GM18907 (cell line): Measurements from ENCODE around the gene NELL1.

ENCODE experiments used
- ATAC-seq: cut with Tn5 transposase; IDR thresholded peaks from one replicate; pipeline ENCODE4 v1.9.1; 2021; ENCODE audit warnings: mild to moderate bottlenecking, moderate library complexity; ENCODE audit not compliant: unreplicated experiment

Gene NELL1

DNA sequence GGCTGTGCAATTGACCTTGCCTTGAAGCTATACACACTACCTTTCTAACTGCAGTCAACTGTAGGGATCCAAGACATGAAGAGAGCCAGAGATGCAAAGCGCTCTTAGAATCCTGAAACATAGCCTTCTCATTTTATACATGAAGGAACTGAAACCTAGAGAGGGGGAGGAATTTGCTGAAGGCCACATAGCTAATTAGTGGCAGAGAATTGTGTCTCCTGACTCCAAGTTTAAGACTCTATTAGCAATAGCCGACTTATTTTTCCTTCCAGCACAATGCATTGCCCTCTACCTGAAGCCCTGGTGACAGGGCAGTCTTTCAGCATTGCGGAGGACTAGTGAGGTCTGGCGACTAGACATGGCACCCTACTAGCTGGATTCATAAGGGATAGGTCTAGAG lies 796.5 kb downstream of the NELL1 start:
- ATAC-seq, result no peak

GRCh38 chr11:21470521-21470920 lies 801.1 kb downstream of the NELL1 start:
- ATAC-seq, result no peak

GRCh38 chr11:21472261-21472660 lies 802.9 kb downstream of the NELL1 start:
- no peak for ATAC-seq

DNA sequence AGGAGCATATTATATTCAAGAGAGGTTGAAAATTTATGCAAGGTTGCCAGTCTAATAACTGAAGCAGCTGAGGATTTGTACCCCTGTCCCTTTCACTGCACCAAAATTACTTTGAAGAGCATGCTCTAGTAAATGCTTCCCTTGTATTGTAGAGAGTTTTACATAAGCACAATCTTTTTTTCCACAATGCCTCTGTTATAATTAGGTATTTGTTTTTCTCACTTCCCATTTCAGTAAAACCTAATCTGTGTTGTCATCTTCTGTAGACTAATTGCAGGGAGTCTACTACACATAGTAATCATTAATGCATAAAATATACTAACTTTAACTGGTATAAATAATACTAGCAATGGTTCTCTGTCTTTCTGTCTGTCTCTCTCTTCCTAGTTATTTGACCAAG lies 805.1 kb downstream of the NELL1 start:
- ATAC-seq, result no peak

GRCh38 chr11:21475276-21475675 lies 805.9 kb downstream of the NELL1 start:
- ATAC-seq, result no peak

DNA sequence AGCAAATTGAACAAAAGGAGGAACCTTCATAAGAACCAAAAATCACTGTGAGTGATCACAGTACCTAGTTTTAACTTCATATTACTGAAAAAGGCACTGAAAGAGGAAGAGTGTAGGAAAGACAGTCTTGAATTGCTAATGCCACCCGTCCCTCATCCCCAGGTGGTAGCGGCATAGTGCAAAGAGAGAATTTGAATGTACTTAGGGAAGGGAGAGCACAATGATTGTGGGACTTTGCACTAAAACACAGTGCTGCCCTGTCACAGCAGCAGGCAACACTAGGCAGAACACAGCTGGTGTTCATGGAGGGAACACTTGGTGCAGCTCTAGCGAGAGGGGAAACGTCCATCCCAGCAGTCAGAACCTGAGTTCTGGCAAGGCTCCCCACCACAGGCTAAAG lies 807.2 kb downstream of the NELL1 start:
- ATAC-seq, result no peak

- no peak for ATAC-seq
Observed at GRCh38 chr11:21480240-21480639, 810.9 kb downstream of the NELL1 start.

DNA sequence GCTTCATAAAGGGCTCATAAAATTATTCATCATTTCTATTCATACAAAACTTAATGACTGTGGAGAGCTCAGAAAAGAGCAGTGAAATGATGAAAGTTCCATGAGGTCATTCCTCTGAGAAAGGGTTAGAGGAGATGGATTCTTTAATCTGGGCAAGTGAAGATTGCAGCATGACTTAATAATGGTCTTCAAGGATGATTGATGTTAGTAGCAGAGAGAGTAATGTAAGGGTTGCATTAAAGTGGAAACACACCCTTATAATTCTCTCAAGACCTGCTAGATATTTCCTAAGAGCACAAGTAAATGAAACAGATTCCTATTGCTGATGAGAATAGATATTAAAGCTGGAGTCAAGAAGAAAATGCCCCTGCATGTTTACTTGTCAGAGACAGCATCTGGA lies 811.9 kb downstream of the NELL1 start:
- no peak for ATAC-seq

GRCh38 chr11:21484039-21484438 lies 814.7 kb downstream of the NELL1 start:
- ATAC-seq, result no peak

GRCh38 chr11:21485006-21485405 lies 815.6 kb downstream of the NELL1 start:
- no peak for ATAC-seq

DNA sequence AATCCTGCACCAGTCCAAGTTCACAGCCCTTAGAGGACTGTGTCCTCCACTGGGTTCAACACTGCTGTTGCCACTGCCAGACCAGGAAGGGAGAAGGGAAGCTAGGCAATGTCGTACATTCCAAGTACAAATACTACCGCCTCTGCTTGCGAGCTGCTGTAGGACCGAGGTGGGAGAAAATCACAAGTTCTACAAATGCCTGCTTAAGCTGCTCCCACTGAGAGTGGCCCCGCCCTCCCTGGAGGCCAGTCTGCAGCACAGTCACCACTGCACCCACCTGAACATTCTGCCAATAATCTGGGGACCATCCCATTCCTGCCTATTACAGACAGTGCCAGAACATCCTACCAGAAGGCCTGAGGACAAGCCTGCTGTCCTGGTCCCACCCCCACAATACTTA lies 816.0 kb downstream of the NELL1 start:
- ATAC-seq, result no peak

DNA sequence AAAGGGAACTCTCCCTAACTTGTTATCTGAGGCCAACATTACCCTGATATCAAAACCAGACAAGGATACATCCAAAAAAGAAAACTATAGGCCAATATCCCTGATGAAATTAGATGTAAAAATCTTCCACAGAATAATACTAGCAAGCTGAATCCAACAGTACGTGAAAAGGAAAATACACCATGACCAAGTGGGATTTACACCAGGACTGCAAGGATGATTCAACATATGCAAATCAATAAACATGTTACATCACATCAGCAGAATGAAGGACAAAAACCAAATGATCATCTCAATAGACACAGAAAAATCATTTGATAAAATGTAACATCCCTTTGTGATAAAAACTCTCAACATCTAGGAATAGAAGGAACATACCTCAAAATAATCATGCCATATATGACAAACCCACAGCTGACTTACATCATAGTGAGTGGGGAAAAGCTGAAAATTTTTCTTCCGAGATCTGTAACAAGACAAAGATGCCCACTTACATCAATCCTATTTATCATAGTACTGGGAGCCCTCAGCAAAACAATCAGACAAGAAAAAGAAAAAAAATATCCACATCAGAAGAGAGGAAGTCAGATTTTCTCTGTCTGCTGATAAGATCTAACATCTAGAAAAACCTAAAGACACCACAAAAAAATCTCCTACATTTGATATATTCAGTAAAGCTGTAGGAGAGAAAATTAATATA lies 820.2 kb downstream of the NELL1 start:
- ATAC-seq, result no peak

- ATAC-seq, result no peak
Observed at GRCh38 chr11:21492931-21493330, 823.5 kb downstream of the NELL1 start.

- no peak for ATAC-seq
Observed at GRCh38 chr11:21494946-21495345, 825.6 kb downstream of the NELL1 start.

GRCh38 chr11:21495879-21496278 lies 826.5 kb downstream of the NELL1 start:
- no peak for ATAC-seq

DNA sequence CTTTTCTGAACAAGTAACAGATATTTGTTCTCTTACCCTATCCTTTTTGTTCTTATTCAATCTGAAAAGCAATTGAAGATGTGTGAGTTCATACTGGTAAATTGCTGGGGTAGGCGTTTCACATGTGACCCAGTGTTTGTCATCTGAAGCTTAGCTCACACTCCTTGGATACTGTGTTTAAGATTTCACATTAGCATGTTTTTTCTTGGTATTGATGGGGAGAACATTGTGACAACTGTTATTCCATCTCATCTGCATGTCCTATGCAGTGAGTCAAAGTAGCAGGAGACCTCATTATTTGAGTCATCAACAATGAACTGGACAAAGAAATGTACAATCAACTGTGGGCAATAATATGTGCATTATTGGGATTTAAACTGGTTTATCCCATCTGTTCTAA lies 831.9 kb downstream of the NELL1 start:
- no peak for ATAC-seq

DNA sequence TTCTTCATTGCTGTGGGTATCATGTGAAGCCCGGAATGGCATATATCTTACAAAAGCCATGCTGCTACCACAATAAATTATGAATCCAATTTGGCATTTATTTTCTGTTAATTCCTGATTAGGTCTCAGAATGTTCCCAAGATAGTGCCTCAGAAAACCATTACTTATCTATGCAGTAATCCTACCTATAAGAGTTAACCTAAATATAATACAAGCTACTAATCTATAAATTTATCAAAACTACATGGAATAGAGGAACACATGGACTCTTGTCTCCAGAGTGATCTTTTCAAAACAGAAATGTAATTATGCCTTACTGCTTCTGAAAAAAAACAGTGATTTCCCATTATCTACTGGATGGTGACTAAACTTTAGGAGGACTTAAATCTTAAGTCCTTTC lies 835.7 kb downstream of the NELL1 start:
- ATAC-seq, result no peak

GRCh38 chr11:21511835-21512440 lies 842.6 kb downstream of the NELL1 start:
- peak; percentile 88 for ATAC-seq

GRCh38 chr11:21514316-21514715 lies 844.9 kb downstream of the NELL1 start:
- ATAC-seq, result no peak

GRCh38 chr11:21520244-21520643 lies 850.9 kb downstream of the NELL1 start:
- ATAC-seq, result no peak

DNA sequence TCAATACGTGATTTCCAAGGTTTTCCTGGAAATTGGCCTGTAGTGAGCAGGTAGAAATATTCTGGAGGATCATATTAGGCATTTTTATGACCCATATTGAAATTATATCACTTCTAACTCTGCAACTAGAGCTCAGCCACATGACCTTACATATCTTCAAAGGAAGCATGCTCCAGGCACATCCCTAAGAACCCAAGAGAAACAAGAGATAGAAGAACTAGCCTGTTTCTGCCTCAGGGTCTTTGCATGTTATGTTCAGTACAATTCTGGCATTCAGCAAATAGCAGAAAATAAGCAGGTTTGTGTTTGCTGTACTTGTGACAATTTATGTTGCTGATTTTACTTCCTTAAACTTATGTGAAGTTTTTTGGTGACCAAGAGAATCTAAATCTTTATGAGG lies 859.8 kb downstream of the NELL1 start:
- no peak for ATAC-seq

DNA sequence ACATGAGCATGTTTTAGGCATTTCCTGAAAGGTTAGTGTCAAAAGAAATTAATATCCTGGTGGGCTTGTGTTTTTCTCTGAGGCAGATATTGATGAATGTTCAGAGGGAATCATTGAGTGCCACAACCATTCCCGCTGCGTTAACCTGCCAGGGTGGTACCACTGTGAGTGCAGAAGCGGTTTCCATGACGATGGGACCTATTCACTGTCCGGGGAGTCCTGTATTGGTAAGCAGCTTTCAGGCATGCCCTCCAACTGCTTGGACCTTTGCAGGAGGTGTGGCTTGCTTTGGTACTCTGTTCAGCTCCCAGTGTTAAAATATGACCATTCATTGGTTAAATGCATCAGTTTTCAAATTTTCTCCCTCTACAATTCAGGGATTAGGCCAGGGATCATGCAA lies 864.9 kb downstream of the NELL1 start:
- no peak for ATAC-seq

DNA sequence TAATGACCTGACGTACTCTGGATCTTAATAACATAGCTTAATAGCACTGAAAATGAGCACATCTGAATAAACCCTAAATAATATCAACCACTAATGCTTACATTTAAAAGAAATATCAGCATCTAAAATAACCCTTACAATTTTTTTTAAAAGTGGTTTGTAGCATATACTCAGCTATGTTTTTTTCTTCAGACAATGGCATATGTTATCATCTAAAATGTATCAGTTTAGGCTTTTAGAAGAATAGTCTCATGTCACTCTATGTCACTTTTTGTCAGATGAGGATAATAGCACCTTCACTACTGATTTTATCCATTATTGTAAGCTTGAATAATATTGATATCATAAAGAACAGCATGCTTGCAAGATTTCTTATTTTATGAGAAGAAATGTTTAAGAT lies 868.6 kb downstream of the NELL1 start:
- no peak for ATAC-seq
